ENCODE results near the gene CTNNBIP1.

- TF ChIP-seq POLR2A (IDR thresholded peaks at IDR 0.05) (no peak), CTCF (IDR thresholded peaks at IDR 0.05) (no peak)
Measured at GRCh38 chr1:9920606-9921005, 10.5 kb upstream of the CTNNBIP1 start.
